Measurements from ENCODE around the gene KRT86.
"Not testable (repeated sequence)": the region's sequence is repeated elsewhere in the genome, so short reads cannot be mapped to it uniquely, and the experiment has no call there.

Gene KRT86

DNA sequence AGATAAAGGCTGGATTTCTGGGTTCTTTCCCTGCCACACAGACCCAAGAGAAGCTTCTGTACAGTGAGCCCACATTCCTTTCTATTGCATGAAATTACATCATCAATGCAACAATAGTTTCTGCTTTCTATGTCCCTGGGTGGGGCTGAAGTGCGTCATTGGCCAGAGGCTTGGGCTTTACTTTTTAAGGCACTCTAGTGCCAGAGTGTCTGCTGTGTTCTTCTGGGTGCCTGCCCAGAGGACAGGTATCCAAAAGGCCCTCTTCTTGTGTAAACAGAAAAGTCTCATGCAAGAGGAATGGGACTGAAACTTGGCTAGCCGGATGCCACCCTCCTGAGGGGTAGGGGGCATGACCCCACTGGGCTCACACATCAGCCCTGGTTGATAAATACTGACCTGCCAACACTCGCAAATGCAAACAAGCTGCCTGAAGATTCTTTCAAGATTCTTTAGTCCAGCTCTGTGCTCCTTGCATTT is 5.9 kb downstream of the KRT86 start:
- no peak for TF ChIP-seq ZNF274 (IDR thresholded peaks at IDR 0.05; ENCODE audit: low read depth, low read length)
- no peak overlapping the region for H3K4me3 ChIP-seq (ENCODE audit: low read length)

- H3K4me3 ChIP-seq (ENCODE audit: low read length): no peak overlapping the region
- TF ChIP-seq ZNF274 (IDR thresholded peaks at IDR 0.05; ENCODE audit: low read depth, low read length): no peak
Measured at GRCh38 chr12:52280796-52281560, 6.5 kb downstream of the KRT86 start.

DNA sequence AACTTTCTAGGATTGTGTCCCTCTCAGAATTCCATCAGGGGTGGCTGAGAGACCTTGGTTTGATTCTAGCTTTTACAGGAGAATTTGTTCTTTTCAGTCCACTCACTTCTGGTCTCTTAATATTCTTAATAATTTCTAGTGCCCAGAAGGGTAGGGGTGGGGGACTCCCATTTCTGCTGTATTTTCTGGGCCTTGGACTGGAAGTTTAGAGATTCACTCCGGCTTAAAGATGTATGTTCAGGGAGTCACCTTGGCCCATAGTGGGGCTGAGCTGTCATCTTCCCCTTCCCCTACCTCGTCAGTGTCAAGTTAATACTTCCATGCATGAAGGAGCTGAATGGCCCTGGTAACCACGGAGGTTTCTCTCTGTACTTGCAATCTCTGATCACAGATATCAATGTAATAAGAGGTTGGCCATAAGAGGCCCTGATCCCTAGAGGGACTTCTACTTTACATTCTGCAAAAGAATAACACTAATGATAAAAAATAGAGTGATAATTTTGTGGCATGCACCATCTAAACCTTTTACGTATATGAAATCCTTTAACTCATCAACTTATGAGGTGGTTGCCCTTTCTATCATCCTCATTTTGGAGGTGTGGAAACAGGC is 10.2 kb downstream of the KRT86 start:
- no peak for TF ChIP-seq ZNF274 (IDR thresholded peaks at IDR 0.05; ENCODE audit: low read depth, low read length)

GRCh38 chr12:52285172-52285745 is 10.8 kb downstream of the KRT86 start:
- no peak for TF ChIP-seq ZNF274 (IDR thresholded peaks at IDR 0.05; ENCODE audit: low read depth, low read length)
- no peak overlapping the region for H3K4me3 ChIP-seq (ENCODE audit: low read length)

More for the DNA sequence above, 10.2 kb downstream of the KRT86 start:
- H3K4me3 ChIP-seq (ENCODE audit: low read length): no peak overlapping the region

DNA sequence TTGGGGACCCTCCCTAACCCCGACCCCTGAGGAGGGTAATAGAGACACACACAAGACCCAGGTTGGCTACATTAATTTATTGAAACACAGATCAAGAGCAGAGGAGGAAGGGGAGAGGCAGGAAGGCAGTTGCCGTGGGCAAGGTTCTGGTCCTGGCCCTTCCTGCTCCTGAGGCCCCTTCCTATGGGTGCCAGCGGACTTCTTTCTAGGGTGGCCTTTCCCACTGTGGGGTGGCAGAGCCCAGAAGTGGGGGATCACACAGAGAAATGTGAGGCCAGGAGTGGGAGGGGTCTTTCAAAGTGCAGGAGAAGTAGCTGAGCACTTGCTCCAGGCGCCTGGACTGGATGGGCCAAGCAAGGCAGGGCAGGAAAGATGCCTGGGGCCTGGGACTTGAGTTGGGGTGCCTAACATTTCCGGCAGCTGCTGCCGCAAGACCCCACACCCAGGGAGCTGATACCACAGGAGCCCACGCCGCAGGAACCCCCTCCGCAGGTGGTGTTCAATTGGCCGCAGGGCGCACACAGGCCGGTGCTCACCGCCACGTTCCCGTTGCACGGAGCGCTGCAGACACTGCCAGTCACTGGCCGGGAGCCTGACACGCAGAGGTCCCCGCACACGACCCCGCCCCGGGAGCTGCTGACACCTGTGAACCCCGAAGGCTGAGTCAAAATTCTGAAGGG is 11.5 kb downstream of the KRT86 start:
- no peak overlapping the region for H3K4me3 ChIP-seq (ENCODE audit: low read length)
- TF ChIP-seq ZNF274 (IDR thresholded peaks at IDR 0.05; ENCODE audit: low read depth, low read length): no peak

DNA sequence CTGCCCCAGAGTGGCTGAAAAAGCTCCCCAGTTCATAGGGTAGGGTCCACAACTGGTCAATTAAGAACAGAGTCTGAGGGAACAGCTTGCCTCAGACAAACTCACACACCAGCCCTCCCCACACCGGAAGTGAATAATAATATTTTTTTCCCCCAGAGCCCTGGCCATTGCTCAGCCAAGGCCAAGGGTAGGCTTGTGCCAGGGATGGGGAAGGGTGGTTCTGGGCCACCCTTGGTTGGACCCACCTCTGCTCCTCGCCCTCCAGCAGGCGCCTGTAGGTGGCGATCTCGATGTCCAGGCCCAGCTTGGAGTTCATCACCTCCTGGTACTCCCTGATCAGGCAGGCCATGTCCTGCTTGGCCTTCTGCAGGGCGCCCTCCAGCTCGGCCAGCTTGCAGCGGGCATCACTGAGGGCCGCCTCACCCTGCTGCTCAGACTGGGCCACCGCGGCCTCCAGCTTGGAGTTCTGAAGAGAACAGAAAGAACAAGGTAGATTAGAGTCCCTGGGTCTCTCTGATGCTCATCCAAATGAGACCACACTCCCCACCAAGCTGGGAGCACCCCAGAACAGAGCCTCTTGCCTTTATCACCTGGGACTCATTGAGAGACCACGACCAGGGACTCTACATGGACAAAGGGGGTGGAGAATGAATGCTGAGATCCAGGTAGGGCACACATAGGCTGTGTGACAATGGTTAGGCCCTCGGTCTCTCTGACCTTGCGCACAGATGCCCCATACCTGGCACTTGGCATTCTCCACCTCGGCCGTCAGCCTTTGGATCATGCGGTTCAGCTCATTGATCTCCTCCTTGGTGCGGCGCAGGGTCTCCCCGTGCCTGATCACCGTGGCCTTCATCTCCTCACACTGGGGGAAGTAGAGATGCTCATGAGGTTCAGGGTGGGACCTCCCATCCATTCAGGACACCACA is 12.7 kb downstream of the KRT86 start:
- not testable (repeated sequence) for H3K4me3 ChIP-seq (ENCODE audit: low read length)

GRCh38 chr12:52287816-52288805 is 13.7 kb downstream of the KRT86 start:
- not testable (repeated sequence) for H3K4me3 ChIP-seq (ENCODE audit: low read length)

- H3K4me3 ChIP-seq (ENCODE audit: low read length): not testable (repeated sequence)
Measured at GRCh38 chr12:52290483-52291134, 16.2 kb downstream of the KRT86 start.

GRCh38 chr12:52291267-52291935 is 17.0 kb downstream of the KRT86 start, which contains the start of gene KRT81:
KRT81 (minus strand) TSS chr12:52291534; CDS start chr12:52291465, 69 bp downstream.
- TF ChIP-seq ZNF274 (IDR thresholded peaks at IDR 0.05; ENCODE audit: low read depth, low read length): no peak

GRCh38 chr12:52293926-52294325 is 19.5 kb downstream of the KRT86 start:
- no peak overlapping the region for H3K4me3 ChIP-seq (ENCODE audit: low read length)
- TF ChIP-seq ZNF274 (IDR thresholded peaks at IDR 0.05; ENCODE audit: low read depth, low read length): no peak

More at GRCh38 chr12:52291267-52291935, 17.0 kb downstream of the KRT86 start, which contains the start of gene KRT81:
- no peak within 1 kb of the TSS for H3K4me3 ChIP-seq (ENCODE audit: low read length)

- no peak for TF ChIP-seq ZNF274 (IDR thresholded peaks at IDR 0.05; ENCODE audit: low read depth, low read length)
Measured at GRCh38 chr12:52294803-52295202, 20.4 kb downstream of the KRT86 start.

More at GRCh38 chr12:52294803-52295202, 20.4 kb downstream of the KRT86 start:
- H3K4me3 ChIP-seq (ENCODE audit: low read length): no peak overlapping the region

Measured in GM08714 (cell line).